Measurements from ENCODE around the gene CEP192.

Gene CEP192

GRCh38 chr18:13110559-13110958 lies 119.4 kb downstream of the CEP192 start:
- H3K4me1 Mint-ChIP-seq (ENCODE audit: low read depth), result peaks cover 2% of the 10 kb centered on the region
- no peaks in the 10 kb centered on the region for H3K27me3 Mint-ChIP-seq (ENCODE audit: low read depth)
- H3K27ac Mint-ChIP-seq, result no peak overlapping the region
- no peak overlapping the region for H3K4me3 Mint-ChIP-seq
- no peak for DNase-seq (ENCODE audit: low spot score)
- peaks cover 6% of the 10 kb centered on the region for H3K9me3 Mint-ChIP-seq
- peaks cover 66% of the 10 kb centered on the region for H3K36me3 Mint-ChIP-seq (ENCODE audit: low read depth)

DNA sequence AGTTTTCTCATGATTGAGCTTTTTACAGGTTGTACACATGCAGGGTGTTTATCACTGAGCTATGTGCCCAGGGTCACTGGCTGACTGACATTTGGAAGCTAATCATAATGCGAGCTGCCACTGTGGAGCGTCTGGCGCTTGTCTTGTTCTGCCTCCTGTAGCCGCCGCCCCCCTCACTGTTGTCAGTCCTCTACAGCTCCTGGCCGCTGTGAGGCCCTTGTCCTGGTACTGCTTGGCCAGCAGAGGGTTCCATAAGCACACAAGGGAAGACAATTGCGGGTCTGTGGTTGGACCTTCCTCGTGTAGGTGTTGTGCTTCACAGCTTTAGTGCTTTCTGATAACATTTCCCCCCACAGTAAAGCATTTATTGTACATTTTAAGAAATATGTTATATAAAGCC lies 121.8 kb downstream of the CEP192 start:
- Mint-ChIP-seq H3K4me3 (no peak overlapping the region), H3K4me1 (ENCODE audit: low read depth) (no peaks in the 10 kb centered on the region), H3K27ac (no peak overlapping the region), H3K9me3 (no peaks in the 10 kb centered on the region), H3K27me3 (ENCODE audit: low read depth) (no peaks in the 10 kb centered on the region), H3K36me3 (ENCODE audit: low read depth) (peaks cover 53% of the 10 kb centered on the region)
- DNase-seq (ENCODE audit: low spot score), result no peak

DNA sequence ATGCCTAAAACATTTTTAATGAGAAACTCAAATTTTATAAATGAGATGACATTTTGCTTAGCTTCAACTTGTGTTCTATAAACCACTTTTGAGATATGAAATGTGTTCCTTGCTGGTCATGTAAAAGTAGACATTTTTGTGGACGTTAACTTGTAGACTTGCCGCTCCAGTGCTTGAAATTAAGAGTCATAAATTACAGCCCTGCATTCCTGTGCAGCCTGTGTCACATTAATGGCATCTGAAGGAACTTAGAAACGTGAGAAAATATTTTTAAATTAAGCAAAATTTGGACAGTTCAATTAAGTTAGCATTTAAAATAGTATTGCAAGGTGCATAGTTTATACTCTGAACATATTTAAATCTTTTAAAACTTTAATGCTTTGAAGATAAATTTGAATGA lies 129.1 kb downstream of the CEP192 start:
- Mint-ChIP-seq H3K27me3 (ENCODE audit: low read depth) (no peaks in the 10 kb centered on the region), H3K36me3 (ENCODE audit: low read depth) (peaks cover 31% of the 10 kb centered on the region), H3K4me3 (no peak overlapping the region), H3K9me3 (no peaks in the 10 kb centered on the region), H3K4me1 (ENCODE audit: low read depth) (no peaks in the 10 kb centered on the region), H3K27ac (no peak overlapping the region)
- no peak for DNase-seq (ENCODE audit: low spot score)

DNA sequence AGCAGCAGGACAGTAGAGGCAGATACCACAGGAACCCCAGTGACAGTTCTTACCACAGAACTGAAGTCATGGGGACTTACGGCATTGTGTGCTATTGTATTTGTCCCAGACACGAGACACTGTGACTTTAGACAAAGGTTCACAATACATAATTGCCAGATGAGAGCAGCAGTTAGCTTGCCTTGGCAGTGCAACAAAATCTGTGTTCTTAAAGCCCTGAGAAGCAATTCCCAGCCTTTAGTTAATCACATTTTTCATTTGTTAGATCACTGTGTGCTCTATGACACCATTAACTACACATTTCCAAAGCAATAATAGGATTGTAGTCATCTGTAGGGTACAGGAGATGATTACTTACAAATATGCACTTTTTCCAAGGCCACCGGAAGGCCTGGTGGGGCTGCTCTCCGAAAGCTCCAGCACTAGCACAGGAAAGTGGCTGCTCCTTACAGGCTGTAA lies 129.8 kb downstream of the CEP192 start:
- H3K4me1 Mint-ChIP-seq (ENCODE audit: low read depth), result no peaks in the 10 kb centered on the region
- no peak overlapping the region for H3K27ac Mint-ChIP-seq
- no peaks in the 10 kb centered on the region for H3K9me3 Mint-ChIP-seq
- peaks cover 24% of the 10 kb centered on the region for H3K36me3 Mint-ChIP-seq (ENCODE audit: low read depth)
- H3K27me3 Mint-ChIP-seq (ENCODE audit: low read depth), result no peaks in the 10 kb centered on the region
- DNase-seq (ENCODE audit: low spot score), result no peak
- H3K4me3 Mint-ChIP-seq, result no peak overlapping the region

GRCh38 chr18:13124411-13124810 lies 133.2 kb downstream of the CEP192 start:
- H3K27ac Mint-ChIP-seq, result no peak overlapping the region
- H3K27me3 Mint-ChIP-seq (ENCODE audit: low read depth), result no peaks in the 10 kb centered on the region
- peaks cover 1% of the 10 kb centered on the region for H3K4me1 Mint-ChIP-seq (ENCODE audit: low read depth)
- H3K9me3 Mint-ChIP-seq, result no peaks in the 10 kb centered on the region
- H3K4me3 Mint-ChIP-seq, result no peak overlapping the region
- peaks cover 6% of the 10 kb centered on the region for H3K36me3 Mint-ChIP-seq (ENCODE audit: low read depth)
- DNase-seq (ENCODE audit: low spot score), result no peak

- Mint-ChIP-seq H3K4me3 (no peak overlapping the region), H3K27ac (peak overlapping the region; percentile 62)
These were observed 134.0 kb downstream of the CEP192 start for GRCh38 chr18:13125191-13125590.

DNA sequence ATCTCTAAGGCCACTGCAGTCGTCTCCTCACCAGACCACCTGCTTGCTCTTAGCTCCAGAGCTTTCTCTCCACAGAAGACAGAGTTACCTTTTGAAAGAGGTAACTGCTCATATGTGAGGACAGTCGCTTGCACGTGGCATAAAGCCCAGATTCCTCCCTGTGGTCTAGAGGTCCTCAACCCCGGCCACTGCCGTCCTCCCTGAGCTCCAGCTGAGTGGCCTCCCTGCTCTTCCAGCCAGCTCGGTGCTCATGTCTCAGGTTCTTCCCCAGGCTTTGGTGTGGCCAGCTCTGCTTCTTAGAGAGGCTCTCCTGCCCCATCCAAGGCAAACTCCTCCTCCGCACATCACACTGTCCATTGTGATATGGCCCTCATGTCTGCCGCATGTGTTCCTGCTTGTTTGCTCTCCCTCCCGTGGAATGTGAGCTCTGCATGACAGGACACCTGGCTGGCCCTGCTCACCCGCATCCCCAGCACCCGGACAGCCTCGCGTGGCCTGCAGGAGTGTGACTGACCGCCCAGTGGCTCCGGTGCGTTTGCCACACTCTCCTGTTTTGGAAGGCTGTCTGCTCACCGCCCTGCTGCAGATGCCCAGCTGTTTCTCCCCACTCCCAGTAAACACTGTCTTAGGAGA lies 135.9 kb downstream of the CEP192 start:
- Mint-ChIP-seq H3K4me1 (ENCODE audit: low read depth) (peaks cover 8% of the 10 kb centered on the region), H3K36me3 (ENCODE audit: low read depth) (peaks cover 14% of the 10 kb centered on the region), H3K27me3 (ENCODE audit: low read depth) (no peaks in the 10 kb centered on the region), H3K27ac (peak overlapping the region; percentile 11), H3K4me3 (no peak overlapping the region), H3K9me3 (no peaks in the 10 kb centered on the region)
- DNase-seq (ENCODE audit: low spot score), result no peak

More at GRCh38 chr18:13125191-13125590, 134.0 kb downstream of the CEP192 start:
- DNase-seq (ENCODE audit: low spot score), result no peak
- no peaks in the 10 kb centered on the region for H3K9me3 Mint-ChIP-seq
- peaks cover 8% of the 10 kb centered on the region for H3K4me1 Mint-ChIP-seq (ENCODE audit: low read depth)
- peaks cover 13% of the 10 kb centered on the region for H3K36me3 Mint-ChIP-seq (ENCODE audit: low read depth)
- no peaks in the 10 kb centered on the region for H3K27me3 Mint-ChIP-seq (ENCODE audit: low read depth)

- Mint-ChIP-seq H3K4me1 (ENCODE audit: low read depth) (peaks cover 13% of the 10 kb centered on the region), H3K4me3 (no peak overlapping the region), H3K36me3 (ENCODE audit: low read depth) (peaks cover 12% of the 10 kb centered on the region), H3K27ac (no peak overlapping the region), H3K27me3 (ENCODE audit: low read depth) (peaks cover 11% of the 10 kb centered on the region), H3K9me3 (no peaks in the 10 kb centered on the region)
- DNase-seq (ENCODE audit: low spot score), result no peak
These were observed 140.1 kb downstream of the CEP192 start for GRCh38 chr18:13131283-13131682.

DNA sequence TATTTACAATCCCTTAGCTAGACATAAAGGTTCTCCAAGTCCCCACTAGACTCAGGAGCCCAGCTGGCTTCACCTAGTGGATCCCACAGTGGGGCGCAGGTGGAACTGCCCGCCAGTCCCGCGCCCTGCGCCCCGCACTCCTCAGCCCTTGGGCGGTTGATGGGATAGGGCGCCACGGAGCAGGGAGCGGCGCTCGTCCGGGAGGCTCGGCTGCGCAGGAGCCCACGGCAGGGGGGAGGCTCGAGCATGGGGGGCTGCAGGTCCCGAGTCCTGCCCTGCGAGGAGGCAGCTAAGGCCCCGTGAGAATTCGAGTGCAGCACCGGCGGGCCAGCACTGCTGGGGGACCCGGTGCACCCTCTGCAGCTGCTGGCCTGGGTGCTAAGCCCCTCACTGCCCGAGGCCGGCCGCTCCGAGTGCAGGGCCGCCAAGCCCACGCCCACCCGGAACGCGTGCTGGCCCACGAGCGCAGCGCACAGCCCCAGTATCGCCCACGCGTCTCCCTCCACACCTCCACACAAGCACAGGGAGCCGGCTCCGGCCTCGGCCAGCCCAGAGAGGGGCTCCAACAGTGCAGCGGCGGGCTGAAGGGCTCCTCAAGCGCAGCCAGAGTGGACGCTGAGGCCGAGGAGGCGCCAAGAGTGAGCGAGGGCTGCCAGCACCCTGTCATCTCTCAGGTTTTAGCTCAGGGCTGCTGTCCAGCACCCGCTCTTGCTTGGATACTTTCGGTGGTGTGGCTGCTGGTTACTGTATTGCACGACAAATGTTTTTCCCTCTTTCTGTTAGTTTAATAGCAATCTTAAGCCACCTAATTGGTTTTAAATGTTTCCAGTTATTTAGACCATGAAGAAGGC lies 143.6 kb downstream of the CEP192 start:
- peak overlapping the region; percentile 33 for H3K27ac Mint-ChIP-seq
- peaks cover 5% of the 10 kb centered on the region for H3K9me3 Mint-ChIP-seq
- H3K27me3 Mint-ChIP-seq (ENCODE audit: low read depth), result peaks cover 15% of the 10 kb centered on the region
- DNase-seq (ENCODE audit: low spot score), result no peak
- H3K36me3 Mint-ChIP-seq (ENCODE audit: low read depth), result peaks cover 12% of the 10 kb centered on the region
- peaks cover 24% of the 10 kb centered on the region for H3K4me1 Mint-ChIP-seq (ENCODE audit: low read depth)
- H3K4me3 Mint-ChIP-seq, result peak overlapping the region; percentile 74

GRCh38 chr18:13136056-13136903 lies 145.1 kb downstream of the CEP192 start:
- H3K27me3 Mint-ChIP-seq (ENCODE audit: low read depth), result peaks cover 15% of the 10 kb centered on the region
- H3K9me3 Mint-ChIP-seq, result peaks cover 5% of the 10 kb centered on the region
- H3K27ac Mint-ChIP-seq, result peak overlapping the region; percentile 20
- peaks cover 5% of the 10 kb centered on the region for H3K36me3 Mint-ChIP-seq (ENCODE audit: low read depth)
- peaks cover 21% of the 10 kb centered on the region for H3K4me1 Mint-ChIP-seq (ENCODE audit: low read depth)
- H3K4me3 Mint-ChIP-seq, result peak overlapping the region; percentile 74
- peak; percentile 51 for DNase-seq (ENCODE audit: low spot score)

GRCh38 chr18:13136904-13137669 lies 145.9 kb downstream of the CEP192 start:
- Mint-ChIP-seq H3K4me1 (ENCODE audit: low read depth) (peaks cover 21% of the 10 kb centered on the region), H3K9me3 (peaks cover 5% of the 10 kb centered on the region), H3K27ac (peak overlapping the region; percentile 85), H3K36me3 (ENCODE audit: low read depth) (peaks cover 5% of the 10 kb centered on the region), H3K4me3 (peak overlapping the region; percentile 95), H3K27me3 (ENCODE audit: low read depth) (peaks cover 15% of the 10 kb centered on the region)
- peak; percentile 28 for DNase-seq (ENCODE audit: low spot score)

DNA sequence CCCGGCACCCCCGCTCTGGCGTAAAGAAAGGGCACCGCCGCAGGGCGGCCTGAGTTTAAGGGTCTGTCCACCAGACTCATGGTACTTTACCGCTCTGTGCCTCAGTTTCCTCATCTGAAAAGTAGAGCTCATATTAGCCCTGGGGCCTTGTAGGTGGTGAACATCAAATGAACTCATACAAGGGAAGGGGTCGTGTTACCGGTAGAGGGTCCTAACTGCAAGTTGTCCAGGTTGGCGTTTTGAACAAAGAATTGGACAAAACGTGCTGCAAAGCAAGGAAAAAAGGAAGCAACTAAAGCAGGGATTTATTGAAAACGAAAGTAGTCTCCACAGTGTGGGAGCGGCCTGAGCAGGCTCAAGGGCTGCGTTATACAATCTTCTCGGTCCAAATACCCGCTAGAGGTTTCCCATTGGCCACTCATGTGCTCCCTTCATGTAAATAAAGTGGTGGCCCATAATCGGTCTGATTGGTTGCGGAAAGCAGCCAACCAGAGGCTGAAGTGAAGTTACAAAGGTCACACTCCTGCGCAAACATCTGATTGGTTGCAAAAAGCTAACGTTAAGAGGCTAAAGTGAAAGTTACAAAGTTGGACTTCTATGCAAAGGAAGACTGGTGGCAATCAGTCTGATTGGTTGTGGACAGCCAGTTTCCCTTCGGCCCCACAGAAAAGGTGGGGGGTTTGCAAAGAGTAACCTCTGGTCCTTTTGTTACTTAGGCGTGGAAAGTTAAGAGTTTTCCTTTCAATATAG lies 146.7 kb downstream of the CEP192 start:
- peaks cover 5% of the 10 kb centered on the region for H3K9me3 Mint-ChIP-seq
- peaks cover 5% of the 10 kb centered on the region for H3K36me3 Mint-ChIP-seq (ENCODE audit: low read depth)
- peaks cover 15% of the 10 kb centered on the region for H3K27me3 Mint-ChIP-seq (ENCODE audit: low read depth)
- peaks cover 21% of the 10 kb centered on the region for H3K4me1 Mint-ChIP-seq (ENCODE audit: low read depth)
- H3K27ac Mint-ChIP-seq, result peak overlapping the region; percentile 85
- peak overlapping the region; percentile 95 for H3K4me3 Mint-ChIP-seq
- peak; percentile 75 for DNase-seq (ENCODE audit: low spot score)
